Mucosa of descending colon (tissue), 3 donors: ENCODE results near the gene KLHL33. TPM values are rescaled to one million over a fixed set of nuclear protein-coding genes. Genes with fewer than 3 reads are reported as not detected.
A peak's percentile ranks its signal among the peaks of the same experiment; 100 is the strongest.

Source experiments
- ATAC-seq: fragments of 200-7000 bp; cut with Tn5 transposase; one replicate; pipeline ENCODE4 v1.9.1; 2020; ENCODE audit warnings: mild to moderate bottlenecking, moderate library complexity
- DNase-seq, 3 donors: peaks; one replicate each; pipeline ENCODE4 v3.0.0-alpha.2; 2020
- H3K36me3 ChIP-seq: fragments of 200-600 bp; one replicate; pipeline ENCODE4 v1.8.0; 2021; ENCODE audit warnings: low read depth, mild to moderate bottlenecking
- H3K4me1 ChIP-seq: fragments of 200-600 bp; one replicate; pipeline ENCODE4 v1.8.0; 2021; ENCODE audit warnings: low read depth, mild to moderate bottlenecking
- H3K4me3 ChIP-seq: fragments of 200-600 bp; one replicate; pipeline ENCODE4 v1.8.0; 2021; ENCODE audit warnings: mild to moderate bottlenecking
- H3K9me3 ChIP-seq: fragments of 200-600 bp; one replicate; pipeline ENCODE4 v1.8.0; 2021; ENCODE audit warnings: mild to moderate bottlenecking
- CTCF ChIP-seq: fragments of 200-600 bp; IDR thresholded peaks from one replicate; pipeline ENCODE4 v1.8.0; 2022; ENCODE audit warnings: antibody characterized with exemption, mild to moderate bottlenecking
- intact Hi-C, 2 donors: fragments of 100-400 bp; cut with DNase I in 1 of 2; cut with micrococcal nuclease in 1 of 2; formaldehyde crosslinking; loops; one replicate each; pipeline versions ENCODE4 v1.11.0 to v1.11.1; 2022; cut with DNase I, micrococcal nuclease
- total RNA-seq, 3 donors: library from RNA; stranded (reverse); fragmentation: NEBNext Ultra II Directional in 2 of 3; extraction: Animal tissue kit (Norgen Biotek cat#: 25700) in 2 of 3; gene quantifications; one replicate each; pipeline versions ENCODE4 v1.2.1 to v1.2.4, GENCODE V29; 2021 to 2023
- donor health status: DM: no; HTN: no; CAD: no; lungs with moderate emphysema.
- donor health status: DM: no; HTN: no; CAD: no.
- donor health status: DM: no; HTN: yes; CAD: no.

Gene KLHL33
- total RNA-seq, 3 donors from 2014 or later: 0.12 to 0.85 (median 0.27) TPM

DNA sequence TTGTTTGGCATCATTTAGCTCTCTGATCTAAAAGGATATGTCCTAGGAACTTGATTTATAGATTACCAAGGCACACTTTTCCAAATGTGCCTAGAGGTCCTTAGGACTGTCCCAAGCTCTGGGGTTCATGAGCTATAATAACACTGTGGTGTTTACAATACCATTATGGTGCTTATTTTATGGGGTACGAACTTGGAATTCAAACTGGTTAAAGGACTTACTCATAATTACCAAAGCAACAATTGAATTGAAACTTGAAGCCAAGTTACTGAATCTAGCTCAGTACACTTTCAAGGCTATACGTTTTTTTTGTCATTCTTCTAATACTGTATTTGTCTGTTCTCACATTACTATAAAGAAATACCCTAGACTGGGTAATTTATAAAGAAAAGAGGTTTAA is 13.1 kb downstream of the KLHL33 start:
- Histone ChIP-seq H3K4me3 (no peak overlapping the region), H3K36me3 (no peaks in the 10 kb centered on the region), H3K9me3 (no peaks in the 10 kb centered on the region), H3K4me1 (peaks cover 24% of the 10 kb centered on the region)
- TF ChIP-seq CTCF: no peak
- DNase-seq (no peak), ATAC-seq (no peak)
- intact Hi-C loops: no loop called here

DNA sequence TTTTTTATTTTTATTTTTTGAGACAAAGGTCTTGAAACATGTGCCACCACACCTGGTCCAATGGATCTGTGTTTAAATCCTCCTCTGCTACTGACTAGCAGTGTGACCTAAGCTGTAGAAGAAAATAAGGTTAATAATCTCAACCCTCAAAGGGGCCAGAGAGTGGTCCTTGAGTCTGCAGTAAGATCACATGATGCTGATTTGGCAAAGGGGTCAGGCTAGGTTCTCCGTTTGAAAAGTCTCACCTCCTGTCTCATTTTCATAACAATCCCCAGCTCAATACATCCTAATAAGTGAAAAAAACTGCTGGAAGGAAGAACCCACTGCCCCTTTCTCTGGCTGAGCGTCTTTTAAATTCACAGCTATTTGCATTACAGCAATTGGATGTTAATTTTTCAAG is 14.7 kb downstream of the KLHL33 start:
- Histone ChIP-seq H3K4me1 (peaks cover 39% of the 10 kb centered on the region), H3K9me3 (no peaks in the 10 kb centered on the region), H3K4me3 (no peak overlapping the region), H3K36me3 (no peaks in the 10 kb centered on the region)
- no peak for DNase-seq
- no peak for ATAC-seq
- TF ChIP-seq CTCF: no peak
- intact Hi-C loops: no loop called here

DNA sequence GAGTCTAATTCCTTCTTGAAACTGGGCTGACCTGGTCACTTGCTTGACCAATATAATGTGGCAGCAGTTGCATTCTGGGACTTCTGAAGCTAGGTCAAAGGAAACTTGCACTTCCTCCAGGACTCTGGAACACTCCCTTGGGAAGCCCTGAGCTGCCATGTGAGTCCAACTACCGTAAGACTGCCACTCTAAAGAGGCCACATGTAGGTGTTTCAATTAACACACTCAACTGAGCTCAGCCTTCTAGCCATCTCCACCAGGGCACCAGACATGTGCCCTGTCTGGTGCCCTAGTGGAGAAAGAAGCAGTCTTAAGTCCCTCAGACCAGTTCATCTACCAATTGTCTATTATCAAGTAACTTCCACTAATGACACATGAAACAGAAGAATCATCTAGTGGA is 16.5 kb downstream of the KLHL33 start:
- no peak overlapping the region for H3K4me3 ChIP-seq
- no peaks in the 10 kb centered on the region for H3K9me3 ChIP-seq
- no peak for TF ChIP-seq CTCF
- DNase-seq (peak in 1 of 3 donors; percentile 47), ATAC-seq (peak; percentile 37)
- intact Hi-C loops: loop anchor here in 1 of 2 donors (5.0 kb wide), 2 partner anchors 43 to 188 kb away; partner anchors contain the start of gene PIP4P1
- no peaks in the 10 kb centered on the region for H3K36me3 ChIP-seq
- H3K4me1 ChIP-seq: peaks cover 51% of the 10 kb centered on the region

GRCh38 chr14:20418501-20418909 is 17.5 kb downstream of the KLHL33 start:
- DNase-seq (peak in 2 of 3 donors; percentile 42 to 80), ATAC-seq (peak; percentile 83)
- no peak overlapping the region for H3K4me3 ChIP-seq
- peaks cover 56% of the 10 kb centered on the region for H3K4me1 ChIP-seq
- no peak for TF ChIP-seq CTCF
- no peaks in the 10 kb centered on the region for H3K36me3 ChIP-seq
- no peaks in the 10 kb centered on the region for H3K9me3 ChIP-seq
- intact Hi-C loops: loop anchor here in 1 of 2 donors (5.0 kb wide), 2 partner anchors 44 to 189 kb away; partner anchors contain the start of gene PIP4P1

- Histone ChIP-seq H3K36me3 (no peaks in the 10 kb centered on the region), H3K4me3 (no peak overlapping the region), H3K4me1 (peaks cover 52% of the 10 kb centered on the region), H3K9me3 (no peaks in the 10 kb centered on the region)
- ATAC-seq: peak; percentile 37
- no peak for TF ChIP-seq CTCF
- intact Hi-C loops: loop anchor here in 1 of 2 donors (5.0 kb wide), 2 partner anchors 45 to 190 kb away; partner anchors contain the start of gene PIP4P1
- DNase-seq: peak in 2 of 3 donors; percentile 50 to 59
Measured at GRCh38 chr14:20417250-20418186, 18.4 kb downstream of the KLHL33 start.
